Stimulated activated CD8-positive, alpha-beta memory T cell treated with anti-CD3 and anti-CD28 coated beads, Interleukin-15, amount 100 ng/mL, for 4 hours (primary cell): Measurements from ENCODE around the gene SERPINB8.

Experiments
- DNase-seq, 2 donors: peaks; one replicate each; pipeline ENCODE4 v3.0.0-alpha.2; 2020; ENCODE audit warnings: low read depth in 2 of 2

SERPINB8 gene

DNA sequence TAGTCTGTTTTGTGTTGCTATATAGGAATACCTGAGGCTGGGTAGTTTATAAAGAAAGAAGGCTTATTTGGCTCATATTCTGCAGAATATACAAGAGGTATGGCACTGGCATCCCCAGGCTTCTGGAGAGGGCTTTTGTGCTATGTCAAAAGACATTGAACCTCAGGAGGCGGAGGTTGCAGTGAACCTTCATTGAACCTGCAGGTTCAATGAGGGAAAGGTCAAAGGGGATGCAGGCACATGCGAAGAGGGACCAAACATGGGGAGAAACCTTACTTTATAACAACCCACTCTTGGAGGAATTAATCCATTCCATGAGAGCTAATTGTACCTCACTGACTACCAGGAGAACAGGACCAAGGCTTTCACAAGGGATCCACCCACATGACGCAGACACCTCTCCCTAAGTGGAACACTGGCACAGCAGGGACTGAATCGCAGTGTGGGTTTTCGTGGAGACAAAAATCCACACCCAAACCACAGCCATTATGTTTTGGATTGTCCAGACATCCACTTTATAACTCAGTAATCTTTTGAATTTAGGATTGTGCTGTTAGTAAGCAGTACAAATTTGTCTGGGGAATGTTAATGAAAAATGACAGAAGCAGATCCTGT, 4.1 kb upstream of the SERPINB8 start:
- no peak for DNase-seq

DNA sequence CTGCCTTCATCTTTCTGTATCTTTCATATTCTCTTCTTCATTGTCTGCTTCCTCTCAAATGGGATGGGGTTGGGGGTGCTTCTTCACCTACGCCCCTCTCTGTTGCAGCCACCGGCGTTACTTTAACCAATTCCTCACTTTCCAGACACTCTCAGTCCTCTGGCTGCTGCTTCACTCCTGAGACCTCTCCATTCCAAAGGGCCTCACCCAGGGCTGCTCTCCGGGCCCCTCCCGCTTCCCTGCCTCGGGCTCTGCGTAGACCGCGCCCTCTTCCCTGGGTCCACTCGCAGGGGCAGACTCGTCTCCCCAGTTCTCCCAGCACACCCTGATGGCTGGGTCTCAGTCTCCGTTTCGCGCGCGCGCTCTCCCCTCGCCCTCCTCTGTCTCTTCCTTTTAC, 926 bp downstream of the SERPINB8 start:
- DNase-seq = no peak

DNA sequence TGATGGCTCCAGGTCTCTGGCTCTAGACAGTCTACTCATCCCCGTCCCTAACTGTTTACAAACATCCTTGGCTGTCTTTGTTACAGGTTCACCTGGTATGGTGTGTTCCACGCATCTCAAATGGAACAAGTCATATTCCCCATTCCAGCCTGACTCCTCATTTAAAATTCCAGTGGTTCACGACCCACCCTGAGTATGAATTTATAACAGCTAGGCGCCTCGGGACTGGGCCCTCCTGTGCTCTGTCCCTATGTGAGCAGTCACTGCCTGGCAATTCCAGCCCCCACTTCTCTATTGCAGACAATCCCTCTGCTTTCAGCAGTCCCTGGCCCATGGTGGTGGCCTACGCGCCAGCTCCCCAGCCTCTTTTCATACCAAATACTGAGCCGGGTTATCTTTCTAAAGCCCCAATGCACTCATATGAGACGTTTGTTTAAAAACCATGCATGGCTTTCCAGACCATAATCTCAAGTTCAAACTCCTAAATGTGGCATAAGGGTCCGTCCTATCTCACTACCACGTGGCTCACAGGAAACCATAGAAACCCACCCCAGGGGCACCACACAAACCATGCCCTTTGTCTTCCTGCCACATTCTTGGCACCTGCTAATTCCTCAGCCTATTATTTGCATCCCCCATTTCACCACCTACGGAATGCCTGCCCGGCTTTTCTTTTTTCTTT, 1.6 kb downstream of the SERPINB8 start:
- DNase-seq = no peak

DNA sequence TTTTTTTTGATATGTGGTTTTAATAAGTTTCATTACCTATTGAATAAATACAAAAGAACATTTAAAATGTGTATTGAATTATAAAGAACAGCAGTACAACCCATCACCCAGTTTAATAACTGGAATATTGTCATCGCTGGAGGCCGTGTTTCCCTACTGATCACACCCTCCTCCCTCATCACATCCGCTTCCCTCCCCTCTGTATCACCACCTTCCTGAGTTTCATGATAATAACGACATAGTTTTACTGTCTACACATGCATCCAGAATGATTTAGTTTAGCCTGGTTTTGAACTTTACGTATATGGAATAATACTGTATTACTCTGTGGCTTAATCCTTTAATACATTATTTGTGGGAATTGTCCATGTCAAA, 2.1 kb downstream of the SERPINB8 start:
- DNase-seq = no peak

DNA sequence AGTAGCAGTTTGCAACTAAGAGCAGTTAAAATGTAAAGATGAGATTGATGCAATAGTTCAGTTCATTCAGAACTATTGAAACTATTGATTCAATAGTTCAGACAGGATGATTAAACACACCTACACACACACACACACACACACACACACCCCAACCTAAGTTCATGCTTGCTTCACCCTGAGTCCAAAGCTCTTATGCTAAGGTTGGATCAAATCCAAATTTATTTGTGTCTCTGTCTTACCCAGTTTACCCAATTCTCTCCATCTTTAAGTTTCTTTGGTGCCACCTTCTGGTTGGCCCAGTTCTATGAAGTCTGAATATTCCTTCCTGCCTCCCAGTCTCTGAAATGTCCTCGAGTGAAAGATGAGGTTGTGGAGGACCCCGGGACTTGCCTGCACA, 5.1 kb downstream of the SERPINB8 start:
- no peak for DNase-seq

DNA sequence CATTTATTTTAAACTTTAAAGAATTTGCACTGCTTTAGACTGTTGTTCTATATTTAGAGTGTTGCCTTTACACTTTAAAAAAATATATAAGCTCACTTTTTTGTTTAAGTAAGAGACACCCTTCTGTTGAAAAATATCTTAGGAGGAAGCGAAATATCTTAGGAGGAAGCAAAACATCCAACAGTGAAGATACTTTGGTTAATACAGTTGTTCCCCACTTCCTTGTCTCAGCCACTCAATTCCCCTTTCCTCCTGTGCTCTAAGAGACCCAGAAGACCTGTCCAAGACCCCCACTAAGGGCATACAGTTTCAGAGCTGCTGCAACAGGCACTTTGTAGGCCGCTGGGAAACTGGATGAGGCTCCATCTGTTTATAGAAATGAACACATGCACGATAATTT, 5.7 kb downstream of the SERPINB8 start:
- no peak for DNase-seq

DNA sequence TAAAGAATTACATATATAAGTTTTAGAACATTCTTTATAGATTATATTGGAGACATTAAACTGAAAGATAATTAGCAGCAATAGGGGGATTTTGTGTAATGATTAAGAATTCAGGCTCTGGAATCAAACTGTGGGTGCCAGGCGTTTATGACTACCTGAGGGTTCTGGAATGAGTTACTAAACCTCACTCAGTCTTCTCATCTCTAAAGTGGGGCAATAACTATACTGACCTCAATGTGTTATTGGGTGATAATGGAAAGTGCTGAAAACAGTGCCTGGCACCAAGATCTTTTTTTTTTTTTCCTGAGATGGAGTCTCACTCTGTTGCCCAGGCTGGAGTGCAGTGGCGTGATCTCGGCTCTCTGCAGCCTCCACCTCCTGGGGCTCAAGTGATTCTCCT, 7.2 kb downstream of the SERPINB8 start:
- DNase-seq = no peak

DNA sequence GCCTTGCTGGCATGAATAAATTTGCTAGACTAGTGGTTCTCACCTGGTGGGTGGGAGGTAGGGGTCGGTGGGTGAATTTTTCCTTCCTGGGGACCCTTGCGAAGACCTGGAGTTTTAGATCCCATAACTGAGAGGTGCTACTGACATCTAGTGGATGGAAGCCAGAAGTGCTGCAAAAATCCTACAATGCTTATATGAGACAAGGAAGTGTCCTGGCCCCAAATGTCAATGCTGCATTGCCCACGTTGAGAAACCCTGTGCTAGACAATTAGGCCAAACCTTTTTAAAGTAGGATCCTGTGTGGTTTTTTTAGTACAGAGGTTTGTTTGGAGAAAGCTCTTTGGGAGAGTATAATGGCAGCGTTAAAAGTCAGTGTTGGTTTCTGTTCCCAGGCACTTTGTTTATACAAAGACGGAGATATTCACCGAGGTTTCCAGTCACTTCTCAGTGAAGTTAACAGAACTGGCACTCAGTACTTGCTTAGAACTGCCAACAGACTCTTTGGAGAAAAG, 9.6 kb downstream of the SERPINB8 start:
- no peak for DNase-seq

DNA sequence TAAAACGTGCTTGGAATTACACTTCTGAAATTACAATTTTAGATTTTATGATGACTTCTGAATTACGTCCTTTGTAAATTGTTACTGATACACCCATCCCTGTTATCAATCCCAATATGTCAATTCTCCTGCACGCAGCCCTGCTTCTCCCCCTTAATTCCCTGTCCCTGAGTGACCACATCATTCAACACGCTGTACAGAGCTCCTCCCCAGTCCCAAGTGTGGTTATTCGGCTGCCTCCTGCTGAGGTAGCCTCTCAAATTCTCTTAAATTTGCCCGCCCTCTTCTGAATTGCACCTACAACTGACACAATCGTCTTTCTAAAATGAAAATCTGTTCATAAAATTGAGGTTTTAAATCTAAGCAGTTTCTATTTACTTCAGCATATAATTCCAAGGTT, 10.1 kb downstream of the SERPINB8 start:
- DNase-seq = no peak

DNA sequence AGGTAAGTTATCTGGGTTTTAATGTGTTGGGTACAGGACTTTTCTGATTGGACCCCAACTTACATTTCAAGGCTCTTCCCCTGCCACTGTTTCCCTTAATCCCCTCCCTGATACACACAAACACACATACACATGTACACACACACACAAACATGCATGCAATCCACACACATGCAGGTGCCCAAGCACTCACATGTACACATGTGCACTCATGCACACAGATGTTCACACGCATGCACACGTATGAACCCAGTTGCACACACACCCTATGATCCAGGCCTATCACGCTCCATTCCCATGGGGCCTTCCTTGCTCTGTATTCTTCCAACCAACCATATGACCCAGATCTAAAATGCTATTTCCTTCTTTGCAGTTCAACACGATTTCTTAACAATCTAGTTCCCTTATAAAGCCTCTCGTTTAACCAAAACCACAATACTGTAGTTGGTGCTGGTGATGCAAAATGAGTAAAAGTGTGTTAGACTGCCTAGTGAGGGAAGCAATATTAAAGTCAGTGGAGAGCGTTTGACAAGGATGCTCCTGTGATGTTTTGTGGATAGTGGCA, 11.1 kb downstream of the SERPINB8 start:
- DNase-seq = no peak

DNA sequence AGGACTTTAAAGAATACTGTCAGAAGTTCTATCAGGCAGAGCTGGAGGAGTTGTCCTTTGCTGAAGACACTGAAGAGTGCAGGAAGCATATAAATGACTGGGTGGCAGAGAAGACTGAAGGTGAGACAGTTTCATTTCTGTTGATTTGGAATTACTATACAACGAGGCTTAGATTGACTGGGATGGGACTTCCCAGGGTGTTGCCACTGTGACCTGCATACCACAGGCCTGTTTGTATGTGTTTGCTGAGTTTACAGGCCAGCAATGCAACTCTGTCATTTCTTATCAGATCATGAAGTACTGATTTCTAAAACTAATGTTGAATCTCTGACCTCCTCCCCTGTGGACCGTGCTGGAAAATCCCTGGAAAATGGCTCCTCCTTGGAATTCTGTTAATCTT, 11.8 kb downstream of the SERPINB8 start:
- DNase-seq = no peak

DNA sequence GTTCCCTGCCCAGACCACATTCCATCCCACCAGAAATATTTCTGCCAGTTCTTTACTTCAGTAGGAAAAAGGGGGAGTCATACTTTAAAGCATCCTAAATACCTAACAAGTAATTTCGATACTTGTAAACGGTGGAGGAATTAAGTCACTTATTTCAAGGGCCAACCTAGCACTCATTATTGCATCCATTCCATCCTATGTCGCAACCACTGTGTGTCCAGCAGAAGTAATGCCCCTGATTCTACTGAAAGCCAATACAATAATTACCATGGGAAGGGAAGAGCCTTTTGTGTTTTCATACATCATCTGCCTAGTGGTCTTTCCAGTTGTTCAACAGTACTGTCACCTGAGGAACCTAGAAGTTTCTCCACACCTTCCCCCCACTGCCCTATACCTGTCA, 12.5 kb downstream of the SERPINB8 start:
- no peak for DNase-seq

DNA sequence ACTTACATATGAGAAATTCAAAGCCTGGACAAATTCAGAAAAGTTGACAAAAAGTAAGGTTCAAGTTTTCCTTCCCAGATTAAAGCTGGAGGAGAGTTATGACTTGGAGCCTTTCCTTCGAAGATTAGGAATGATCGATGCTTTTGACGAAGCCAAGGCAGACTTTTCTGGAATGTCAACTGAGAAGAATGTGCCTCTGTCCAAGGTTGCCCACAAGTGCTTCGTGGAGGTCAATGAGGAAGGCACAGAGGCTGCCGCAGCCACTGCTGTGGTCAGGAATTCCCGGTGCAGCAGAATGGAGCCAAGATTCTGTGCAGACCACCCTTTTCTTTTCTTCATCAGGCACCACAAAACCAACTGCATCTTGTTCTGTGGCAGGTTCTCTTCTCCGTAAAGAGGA, 17.0 kb downstream of the SERPINB8 start:
- DNase-seq = no peak

DNA sequence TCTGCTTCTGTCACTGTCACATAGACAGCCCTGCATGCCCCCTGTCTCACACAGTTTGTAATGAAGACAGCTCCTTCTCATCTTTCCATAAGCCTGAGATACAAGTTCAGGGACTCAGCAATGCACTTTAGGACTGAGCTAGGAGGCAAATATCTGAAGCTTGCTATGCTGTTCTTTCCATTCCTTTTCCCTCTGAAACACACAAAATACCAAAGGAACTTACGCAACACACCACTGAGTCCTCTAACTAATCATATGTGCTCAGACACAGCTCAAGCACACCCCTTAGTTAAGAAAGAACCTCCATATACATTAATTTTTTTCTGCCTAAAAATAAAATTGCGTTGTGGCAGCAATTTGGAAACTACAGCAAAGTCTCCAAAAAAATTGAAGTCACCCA, 17.9 kb downstream of the SERPINB8 start:
- no peak for DNase-seq

DNA sequence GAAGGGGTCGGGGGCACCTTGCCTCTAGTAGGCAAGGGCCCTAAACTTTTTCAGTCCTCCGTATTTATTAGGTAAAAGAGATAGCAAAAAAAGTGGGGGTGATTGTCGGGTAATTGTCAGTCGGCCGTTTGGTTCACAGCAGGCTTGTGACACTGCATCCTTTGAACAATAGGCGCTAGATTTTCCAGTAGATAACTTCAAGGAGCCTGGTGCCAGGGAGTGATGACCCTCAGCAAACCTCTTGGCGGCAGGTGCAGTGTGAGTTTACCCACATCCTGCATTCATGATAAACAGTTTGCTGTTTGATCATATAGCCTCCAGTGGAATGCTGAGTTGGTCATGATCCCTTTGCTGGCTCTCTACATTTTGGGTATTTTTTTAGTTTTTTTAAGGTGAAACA, 22.9 kb downstream of the SERPINB8 start:
- DNase-seq = no peak

DNA sequence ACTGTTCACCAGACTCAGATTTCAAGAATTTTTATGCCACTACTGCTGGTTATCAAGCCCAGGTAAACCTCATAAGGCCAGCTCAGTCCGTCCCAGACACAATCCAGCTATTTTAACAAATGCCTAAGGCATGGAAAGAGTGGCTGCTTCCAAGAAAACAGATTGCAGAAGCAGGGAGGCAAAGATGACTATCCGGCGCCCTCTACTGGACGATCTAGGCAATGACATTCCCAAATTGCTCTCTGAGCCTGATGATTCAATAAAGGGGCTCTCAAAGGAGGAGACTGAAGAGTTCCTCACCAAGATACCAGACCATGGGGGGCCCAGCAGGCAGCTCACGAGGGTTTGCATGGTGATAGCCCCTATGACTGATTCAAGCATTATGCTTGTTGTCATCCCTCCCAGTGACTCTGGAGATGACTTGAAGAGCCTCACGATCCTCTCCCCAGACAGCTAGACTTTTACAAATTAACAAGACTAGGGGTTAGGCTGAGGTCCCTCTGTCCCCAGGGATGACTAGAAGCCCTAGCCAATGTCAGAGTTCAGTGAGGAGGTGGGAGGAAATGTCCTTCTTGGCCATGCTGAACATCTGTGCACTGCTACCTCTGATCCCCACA, 25.0 kb downstream of the SERPINB8 start:
- DNase-seq = no peak

DNA sequence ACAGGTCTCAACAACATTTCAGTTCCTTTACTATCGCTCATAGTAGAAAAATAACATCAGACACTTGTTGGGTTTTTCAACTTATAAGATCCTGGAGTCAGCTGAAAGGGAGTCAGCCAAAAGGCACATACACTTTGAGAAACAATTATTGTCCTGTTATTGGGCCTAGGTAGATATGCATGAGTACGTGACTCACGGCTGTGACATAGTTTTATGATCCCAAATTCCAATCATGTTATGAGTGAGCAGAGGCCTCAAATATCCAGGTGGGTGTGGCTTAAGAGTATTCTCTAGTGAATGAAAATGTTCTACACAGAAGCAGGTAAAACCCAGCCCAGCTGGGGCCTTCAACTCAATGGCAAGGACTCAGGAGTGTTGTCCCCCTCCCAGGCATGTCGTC, 27.2 kb downstream of the SERPINB8 start:
- DNase-seq = no peak

DNA sequence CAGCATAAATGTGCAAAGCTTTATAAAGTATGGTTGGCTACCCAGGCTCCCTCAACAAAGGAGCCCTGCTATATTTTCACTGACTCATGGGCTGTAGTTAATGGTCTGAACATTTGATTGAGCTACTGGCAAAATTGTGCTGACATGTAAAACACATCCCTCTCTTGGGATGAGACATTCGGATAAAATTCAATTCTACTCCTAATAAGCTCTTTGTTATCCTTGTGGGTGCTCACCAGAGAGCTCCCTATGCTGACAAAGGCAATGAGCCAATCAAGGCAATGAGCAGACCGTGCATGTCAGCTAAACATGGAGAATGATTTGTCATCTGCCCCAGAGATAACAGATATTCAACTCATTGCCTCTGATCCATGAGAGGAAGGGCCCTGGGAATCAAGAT, 27.7 kb downstream of the SERPINB8 start:
- no peak for DNase-seq

DNA sequence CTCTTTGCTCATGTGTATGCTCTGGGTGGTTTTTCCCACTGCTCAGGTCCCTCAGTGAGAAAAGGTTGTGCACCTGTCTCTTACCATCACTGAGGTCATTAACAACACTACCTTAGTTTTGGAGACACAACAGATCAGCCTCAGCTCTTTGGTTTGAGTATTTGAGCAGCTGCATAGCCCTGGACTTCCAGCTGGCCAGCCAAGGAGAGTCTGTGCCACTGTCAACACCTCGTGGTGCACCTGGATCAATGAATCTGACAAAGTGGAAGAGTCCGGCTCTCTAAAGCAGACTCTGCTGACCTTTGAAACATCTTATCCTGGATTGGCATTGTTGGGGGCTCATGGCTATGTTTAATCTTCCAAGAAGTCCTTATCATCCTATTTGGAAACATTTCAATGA, 30.0 kb downstream of the SERPINB8 start:
- DNase-seq = no peak

DNA sequence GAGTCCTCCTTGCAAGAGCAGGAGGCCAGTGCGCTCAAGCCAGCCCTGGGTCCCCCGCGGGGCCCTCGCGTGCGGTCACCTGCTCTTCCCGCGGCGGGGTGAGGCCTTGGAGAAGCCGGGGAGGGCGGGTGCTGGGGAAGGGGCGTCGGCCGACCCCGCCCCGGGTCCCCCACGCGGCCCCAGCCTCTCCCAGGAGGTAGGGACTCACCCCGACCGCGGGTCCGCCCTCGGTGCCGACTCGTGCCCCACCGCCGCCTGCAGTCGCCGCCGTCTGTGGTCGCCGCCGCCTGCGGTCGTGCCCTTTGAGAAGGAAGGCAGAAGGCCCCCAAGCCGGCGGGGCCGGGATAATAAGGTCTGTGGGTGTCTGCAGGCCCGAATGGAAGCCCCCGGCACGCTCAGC, 32.7 kb downstream of the SERPINB8 start:
- no peak for DNase-seq

DNA sequence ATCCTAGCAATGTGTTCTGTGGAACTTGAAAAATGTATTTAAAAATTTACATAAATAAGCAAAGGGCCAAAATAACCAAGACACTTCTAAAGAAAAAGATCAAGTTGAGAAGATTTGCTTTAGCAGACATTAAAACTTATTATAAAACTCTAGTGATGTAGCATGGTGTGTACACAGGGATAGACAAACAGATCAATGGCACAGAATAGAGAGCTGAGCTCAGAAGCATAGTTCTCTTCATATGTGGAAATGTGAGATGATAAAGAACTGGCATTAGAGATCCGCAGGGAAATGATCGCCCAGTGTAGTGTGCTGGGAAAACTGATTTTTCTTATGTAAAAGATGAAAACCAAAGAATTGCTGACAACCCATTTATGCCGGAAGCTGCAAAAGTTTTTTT, 39.4 kb downstream of the SERPINB8 start:
- no peak for DNase-seq

DNA sequence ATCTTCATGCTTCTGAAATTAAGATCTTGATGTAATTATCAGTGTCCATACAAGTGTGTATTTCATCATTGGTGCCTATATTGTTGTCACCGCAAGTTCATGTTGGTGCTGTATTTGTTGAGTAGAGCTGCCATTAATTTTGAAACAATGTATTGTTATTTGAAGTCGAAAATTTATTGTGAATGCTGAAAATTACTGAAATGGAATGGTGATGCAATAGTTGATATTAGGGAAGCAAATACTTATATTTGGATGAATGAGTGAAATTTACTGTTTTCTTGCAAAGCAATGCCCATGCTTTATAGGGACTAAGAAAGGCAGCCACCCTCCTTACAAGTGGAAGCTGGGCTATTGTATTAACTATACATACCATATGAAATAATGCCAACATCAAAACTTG, 41.6 kb downstream of the SERPINB8 start:
- DNase-seq = no peak

DNA sequence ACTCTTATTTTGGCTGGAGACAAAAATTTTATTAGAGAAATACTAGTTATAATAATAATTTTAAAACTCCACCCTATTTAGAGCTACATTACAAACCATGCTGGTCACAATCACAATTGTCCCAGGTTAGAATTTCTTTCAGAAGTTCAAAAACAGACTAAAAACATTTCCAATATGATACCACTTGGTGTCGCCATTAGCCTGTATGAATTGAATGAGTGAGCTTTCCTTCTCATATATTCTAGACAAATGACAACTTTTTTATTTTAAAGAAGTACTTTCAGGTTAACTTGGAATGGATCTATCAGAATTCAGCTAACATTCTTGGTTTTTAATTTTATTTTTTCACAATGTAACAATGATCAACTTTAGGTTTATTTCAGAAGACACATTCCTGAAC, 48.0 kb downstream of the SERPINB8 start:
- DNase-seq = no peak
